Astrocyte of the spinal cord (primary cell): ENCODE measurements around the gene MAP10.

Source experiments
- DNase-seq: peaks from one replicate; pipeline ENCODE4 v3.0.0; 2011; ENCODE audit warnings: low read depth, low spot score
- H3K4me3 ChIP-seq: 2 replicates; pipeline ENCODE4 v1.5.1; 2011; ENCODE audit warnings: low read depth, mild to moderate bottlenecking, low read length, moderate library complexity
- in situ Hi-C: cut with HindIII; loops from 2 replicates; pipeline ENCODE4 v1.10.0; 2017; ENCODE audit warnings: low sequenced_read_pairs
- TF ChIP-seq, protein P1 (sequence below): IDR thresholded peaks from 2 replicates; pipeline ENCODE4 v1.5.1; 2012; ENCODE audit warnings: low read depth, mild to moderate bottlenecking, low read length, inconsistent platforms

The MAP10 gene

GRCh38 chr1:232851532-232851931 is 46.3 kb downstream of the MAP10 start:
- no peak for DNase-seq
- in situ Hi-C loops = no loop called here
- TF ChIP-seq, protein P1, sequence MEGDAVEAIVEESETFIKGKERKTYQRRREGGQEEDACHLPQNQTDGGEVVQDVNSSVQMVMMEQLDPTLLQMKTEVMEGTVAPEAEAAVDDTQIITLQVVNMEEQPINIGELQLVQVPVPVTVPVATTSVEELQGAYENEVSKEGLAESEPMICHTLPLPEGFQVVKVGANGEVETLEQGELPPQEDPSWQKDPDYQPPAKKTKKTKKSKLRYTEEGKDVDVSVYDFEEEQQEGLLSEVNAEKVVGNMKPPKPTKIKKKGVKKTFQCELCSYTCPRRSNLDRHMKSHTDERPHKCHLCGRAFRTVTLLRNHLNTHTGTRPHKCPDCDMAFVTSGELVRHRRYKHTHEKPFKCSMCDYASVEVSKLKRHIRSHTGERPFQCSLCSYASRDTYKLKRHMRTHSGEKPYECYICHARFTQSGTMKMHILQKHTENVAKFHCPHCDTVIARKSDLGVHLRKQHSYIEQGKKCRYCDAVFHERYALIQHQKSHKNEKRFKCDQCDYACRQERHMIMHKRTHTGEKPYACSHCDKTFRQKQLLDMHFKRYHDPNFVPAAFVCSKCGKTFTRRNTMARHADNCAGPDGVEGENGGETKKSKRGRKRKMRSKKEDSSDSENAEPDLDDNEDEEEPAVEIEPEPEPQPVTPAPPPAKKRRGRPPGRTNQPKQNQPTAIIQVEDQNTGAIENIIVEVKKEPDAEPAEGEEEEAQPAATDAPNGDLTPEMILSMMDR = no peak
- H3K4me3 ChIP-seq = no peak overlapping the region

DNA sequence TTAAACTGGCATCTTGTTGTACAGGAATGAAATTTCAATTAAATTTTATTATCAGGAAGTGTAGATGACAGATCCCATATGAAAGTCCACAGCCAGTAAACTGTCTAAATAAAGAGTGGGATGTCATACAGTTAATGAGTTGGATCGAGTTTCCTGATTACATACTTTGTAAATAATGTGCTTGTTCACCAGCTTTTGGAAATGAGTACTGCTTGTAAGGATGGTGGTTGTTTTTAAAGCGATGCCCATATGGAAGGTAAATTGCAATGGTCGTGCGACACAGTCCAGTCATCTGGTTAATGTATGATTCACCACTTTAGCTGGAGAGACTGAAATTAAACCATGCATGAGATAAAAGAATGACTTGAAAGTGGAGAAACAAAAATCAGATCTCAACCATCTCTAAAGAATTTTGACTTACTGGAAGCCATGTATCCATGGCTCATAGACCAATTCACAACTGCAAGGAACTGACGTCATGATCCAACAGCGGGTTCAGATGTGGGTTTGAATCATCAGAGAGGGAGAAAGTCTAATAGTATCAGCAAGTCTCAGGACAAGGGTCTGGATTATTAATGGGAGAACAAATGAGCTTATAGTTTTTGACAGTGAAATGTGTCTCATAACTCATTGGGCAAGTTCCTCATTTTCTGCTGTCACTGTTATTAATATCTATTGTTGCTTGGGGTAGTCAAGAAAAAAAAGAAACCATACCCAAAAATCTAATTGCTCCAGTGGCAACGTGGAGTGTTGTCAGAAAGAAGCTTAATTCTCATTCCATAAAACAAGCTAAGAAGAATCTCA is 49.0 kb downstream of the MAP10 start:
- TF ChIP-seq, protein P1 = no peak
- peak; percentile 86 for DNase-seq
- H3K4me3 ChIP-seq = no peak overlapping the region
- in situ Hi-C loops = no loop called here

DNA sequence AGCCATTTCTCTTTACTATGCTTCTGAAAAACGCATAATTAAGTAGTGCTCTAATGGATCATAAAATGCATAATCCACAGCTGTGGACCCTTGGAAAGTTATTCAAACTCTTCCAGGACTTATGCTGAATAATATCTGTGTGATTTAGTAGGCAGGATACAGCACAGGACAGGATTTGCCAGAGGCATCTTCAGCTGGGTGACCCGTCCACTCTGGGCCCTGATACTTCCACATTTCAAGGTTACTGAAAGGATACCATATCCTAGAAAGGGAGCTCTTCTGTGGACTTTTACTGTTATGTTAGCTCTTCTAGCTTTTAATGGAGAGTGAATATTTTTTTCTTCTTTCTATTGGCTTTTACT is 49.6 kb downstream of the MAP10 start:
- in situ Hi-C loops = no loop called here
- TF ChIP-seq, protein P1 = no peak
- H3K4me3 ChIP-seq = no peak overlapping the region
- no peak for DNase-seq

GRCh38 chr1:232856541-232856940 is 51.3 kb downstream of the MAP10 start:
- no peak for DNase-seq
- TF ChIP-seq, protein P1 = no peak
- in situ Hi-C loops = no loop called here
- H3K4me3 ChIP-seq = no peak overlapping the region
